GM18517 (cell line): ENCODE data around the gene KLHL36.
"Not testable (repeated sequence)": the region's sequence is repeated elsewhere in the genome, so short reads cannot be mapped to it uniquely, and the experiment has no call there.

ENCODE experiments used
- ATAC-seq: cut with Tn5 transposase; IDR thresholded peaks from one replicate; pipeline ENCODE4 v1.9.1; 2021; ENCODE audit warnings: mild to moderate bottlenecking, moderate library complexity; ENCODE audit not compliant: unreplicated experiment

KLHL36 gene

GRCh38 chr16:84690088-84690819 is 41.9 kb downstream of the KLHL36 start:
- no peak for ATAC-seq

GRCh38 chr16:84692451-84693214 is 44.3 kb downstream of the KLHL36 start:
- ATAC-seq = no peak

- not testable (repeated sequence) for ATAC-seq
Measured at GRCh38 chr16:84693869-84694268, 45.6 kb downstream of the KLHL36 start.

- ATAC-seq = no peak
Measured at GRCh38 chr16:84694980-84695379, 46.7 kb downstream of the KLHL36 start.

GRCh38 chr16:84699147-84699711 is 50.9 kb downstream of the KLHL36 start:
- ATAC-seq = peak; percentile 11

- peak; percentile 79 for ATAC-seq
Measured at GRCh38 chr16:84699712-84700445, 51.6 kb downstream of the KLHL36 start, which contains the start of gene USP10. TSS of gene USP10 (plus strand) at chr16:84700000. CDS start at chr16:84700091, 91 bp downstream.

- peak; percentile 30 for ATAC-seq
Measured at GRCh38 chr16:84700446-84701300, 52.4 kb downstream of the KLHL36 start.

- no peak for ATAC-seq
Measured at GRCh38 chr16:84703681-84704080, 55.4 kb downstream of the KLHL36 start.

GRCh38 chr16:84704253-84704652 is 55.9 kb downstream of the KLHL36 start:
- ATAC-seq = no peak

- no peak for ATAC-seq
Measured at GRCh38 chr16:84706856-84707255, 58.5 kb downstream of the KLHL36 start.

- ATAC-seq = no peak
Measured at GRCh38 chr16:84709609-84710008, 61.3 kb downstream of the KLHL36 start.

GRCh38 chr16:84710686-84711085 is 62.4 kb downstream of the KLHL36 start:
- no peak for ATAC-seq
